GM06990 (cell line): ENCODE measurements around the gene RBM20.

Experiments used
- DNase-seq: peaks from one replicate; pipeline ENCODE4 v3.0.0-alpha.2; 2011; ENCODE audit not compliant: insufficient read length; ENCODE audit errors: extremely low read depth
- H3K27me3 ChIP-seq: replicated peaks from 2 replicates; pipeline ENCODE4 v1.6.0; 2011; ENCODE audit warnings: low read length; ENCODE audit not compliant: control insufficient read depth, insufficient read depth
- H3K36me3 ChIP-seq: 2 replicates; pipeline ENCODE4 v1.5.1; 2011; ENCODE audit warnings: low read length; ENCODE audit not compliant: control insufficient read depth, insufficient read depth
- H3K4me3 ChIP-seq: replicated peaks from 2 replicates; pipeline ENCODE4 v1.5.1; 2011; ENCODE audit warnings: low read depth, mild to moderate bottlenecking, control low read depth, low read length
- TF ChIP-seq, protein P1 (sequence below): IDR thresholded peaks from 2 replicates; pipeline ENCODE4 v1.5.1; 2011; ENCODE audit warnings: low read length, control low read depth, mild to moderate bottlenecking, inconsistent platforms; ENCODE audit not compliant: insufficient read depth, poor library complexity, severe bottlenecking

RBM20 gene

DNA sequence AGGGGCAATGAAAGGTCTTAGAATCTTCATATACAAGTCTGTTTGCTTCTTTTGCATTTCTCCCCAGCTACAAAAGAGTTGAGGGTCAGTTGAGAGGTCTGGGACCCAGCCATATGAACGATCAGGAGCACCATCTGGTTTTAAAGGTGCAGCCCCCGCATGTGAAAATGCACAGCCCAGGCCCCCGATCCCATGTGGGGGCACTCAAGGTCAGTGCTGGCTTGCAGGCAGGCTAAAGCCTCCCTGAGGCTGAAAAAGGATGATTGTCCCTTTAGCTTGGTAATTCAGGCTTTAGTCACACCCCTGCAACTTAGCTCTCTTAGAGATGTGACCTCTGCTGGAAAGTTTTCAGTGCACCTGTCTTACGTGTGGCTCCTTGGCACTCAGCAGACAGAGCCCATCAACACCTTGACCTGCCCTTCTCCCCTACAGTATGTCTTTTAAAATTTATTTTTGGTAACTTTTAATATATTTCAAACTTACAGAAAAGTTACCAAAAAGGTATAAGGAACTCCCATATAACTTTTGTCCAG is 147.5 kb downstream of the RBM20 start:
- Histone ChIP-seq H3K4me3 (no peak overlapping the region), H3K27me3 (no peaks in the 10 kb centered on the region), H3K36me3 (no peaks in the 10 kb centered on the region)
- TF ChIP-seq, protein P1, sequence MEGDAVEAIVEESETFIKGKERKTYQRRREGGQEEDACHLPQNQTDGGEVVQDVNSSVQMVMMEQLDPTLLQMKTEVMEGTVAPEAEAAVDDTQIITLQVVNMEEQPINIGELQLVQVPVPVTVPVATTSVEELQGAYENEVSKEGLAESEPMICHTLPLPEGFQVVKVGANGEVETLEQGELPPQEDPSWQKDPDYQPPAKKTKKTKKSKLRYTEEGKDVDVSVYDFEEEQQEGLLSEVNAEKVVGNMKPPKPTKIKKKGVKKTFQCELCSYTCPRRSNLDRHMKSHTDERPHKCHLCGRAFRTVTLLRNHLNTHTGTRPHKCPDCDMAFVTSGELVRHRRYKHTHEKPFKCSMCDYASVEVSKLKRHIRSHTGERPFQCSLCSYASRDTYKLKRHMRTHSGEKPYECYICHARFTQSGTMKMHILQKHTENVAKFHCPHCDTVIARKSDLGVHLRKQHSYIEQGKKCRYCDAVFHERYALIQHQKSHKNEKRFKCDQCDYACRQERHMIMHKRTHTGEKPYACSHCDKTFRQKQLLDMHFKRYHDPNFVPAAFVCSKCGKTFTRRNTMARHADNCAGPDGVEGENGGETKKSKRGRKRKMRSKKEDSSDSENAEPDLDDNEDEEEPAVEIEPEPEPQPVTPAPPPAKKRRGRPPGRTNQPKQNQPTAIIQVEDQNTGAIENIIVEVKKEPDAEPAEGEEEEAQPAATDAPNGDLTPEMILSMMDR = no peak
- DNase-seq = no peak

DNA sequence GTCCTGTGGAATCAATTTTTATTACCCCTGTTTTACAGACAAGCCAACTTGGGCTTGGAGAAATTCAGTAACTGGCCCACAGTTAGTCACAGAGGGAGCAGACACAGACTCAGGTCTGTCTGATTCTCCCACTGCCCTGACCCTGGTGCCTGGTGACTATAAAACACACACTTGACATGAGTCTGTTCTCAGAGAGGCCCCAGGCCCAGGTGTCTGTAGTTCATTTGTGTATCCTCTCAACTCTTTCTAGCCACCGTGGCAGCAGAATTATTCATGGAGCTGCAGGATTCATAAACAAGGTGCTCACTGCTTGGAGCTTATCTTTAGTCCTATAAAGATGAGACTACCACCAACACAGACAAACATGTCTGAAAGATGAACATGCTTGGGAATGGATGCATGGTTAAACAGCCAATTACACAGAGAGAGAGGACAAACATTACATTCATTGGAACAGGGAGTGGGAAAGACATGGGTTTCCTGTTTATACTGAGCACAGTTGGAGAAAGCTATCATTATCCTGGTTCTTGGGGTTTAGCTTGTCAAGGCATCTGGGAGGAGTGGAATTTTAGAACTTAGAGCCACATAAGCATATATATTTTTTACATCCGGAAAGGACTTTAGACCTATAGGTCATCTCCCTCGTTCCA is 148.5 kb downstream of the RBM20 start:
- Histone ChIP-seq H3K27me3 (no peaks in the 10 kb centered on the region), H3K4me3 (no peak overlapping the region), H3K36me3 (no peaks in the 10 kb centered on the region)
- TF ChIP-seq, protein P1 = no peak
- no peak for DNase-seq

DNA sequence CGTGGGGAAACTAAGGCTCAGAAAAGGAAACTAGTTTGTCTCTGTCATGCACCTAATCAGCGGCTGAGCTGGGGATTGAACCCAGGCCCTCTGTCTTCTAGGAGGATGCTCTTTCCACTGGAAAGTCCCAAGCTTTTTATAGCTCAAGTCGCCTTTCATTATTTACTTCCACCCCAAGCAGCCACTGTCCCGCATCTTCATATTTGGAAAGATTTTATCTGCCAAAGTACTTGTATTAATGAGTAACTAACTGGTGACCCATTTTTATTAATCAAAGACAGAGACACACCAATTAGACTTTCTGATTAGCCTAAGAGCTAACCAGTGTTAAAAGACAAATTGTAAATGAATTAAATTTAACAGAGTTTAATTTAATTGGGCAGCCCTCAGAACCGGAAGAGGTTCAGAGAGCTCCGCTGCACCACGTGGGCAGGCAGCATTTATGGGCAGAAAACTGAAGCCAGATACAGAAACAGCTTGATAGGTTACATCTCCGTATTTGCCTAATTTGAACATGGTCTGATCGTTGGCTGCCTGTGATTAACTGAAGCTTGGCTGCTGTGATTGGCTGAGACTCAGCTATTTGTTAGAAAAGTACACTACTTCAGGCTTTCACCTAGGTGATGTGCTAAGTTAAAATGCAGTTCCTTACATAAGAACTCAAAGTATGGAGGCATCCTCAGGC is 149.1 kb downstream of the RBM20 start:
- no peak for DNase-seq
- H3K4me3 ChIP-seq = no peak overlapping the region
- TF ChIP-seq, protein P1 = no peak
- no peaks in the 10 kb centered on the region for H3K36me3 ChIP-seq
- no peaks in the 10 kb centered on the region for H3K27me3 ChIP-seq

DNA sequence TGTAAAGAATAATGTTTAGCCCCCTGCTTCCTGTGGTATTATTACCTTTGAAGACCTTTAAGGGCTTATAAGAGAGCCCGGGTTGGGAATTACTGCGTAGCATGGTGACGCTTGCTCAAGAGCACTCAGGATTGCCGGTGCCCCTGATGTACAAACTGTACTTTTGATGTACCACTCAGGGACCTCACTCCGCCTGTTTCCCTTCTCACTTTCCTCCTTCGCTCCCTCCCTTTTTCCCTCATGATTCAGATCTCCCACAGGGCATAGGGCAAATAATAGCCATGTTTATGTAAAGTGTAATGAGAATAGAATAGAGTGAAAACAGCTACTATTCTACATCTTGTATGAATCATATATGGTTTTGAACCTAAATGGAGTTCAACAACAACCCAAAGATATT is 149.8 kb downstream of the RBM20 start:
- DNase-seq = no peak
- Histone ChIP-seq H3K4me3 (no peak overlapping the region), H3K36me3 (no peaks in the 10 kb centered on the region), H3K27me3 (no peaks in the 10 kb centered on the region)
- TF ChIP-seq, protein P1 = no peak

DNA sequence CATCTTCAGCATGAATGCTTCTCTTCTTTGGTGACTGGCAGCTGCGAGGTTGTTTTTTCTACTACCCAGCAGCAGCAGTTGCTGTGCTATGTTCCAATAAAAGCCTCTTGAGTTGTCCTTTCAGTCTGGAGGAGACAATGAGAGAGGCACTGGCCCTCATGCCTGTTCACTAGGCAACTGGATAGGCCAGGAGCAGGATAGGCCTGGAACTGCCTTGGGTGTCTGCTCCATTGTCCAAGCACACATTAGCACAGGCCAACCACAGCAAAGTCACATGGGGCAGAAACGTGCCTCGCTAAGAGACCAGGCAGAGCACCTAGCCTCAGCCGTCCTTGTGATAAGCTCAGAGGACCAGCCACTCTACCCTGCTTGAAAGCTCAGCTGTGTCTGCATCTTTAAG is 150.7 kb downstream of the RBM20 start:
- Histone ChIP-seq H3K36me3 (no peaks in the 10 kb centered on the region), H3K4me3 (no peak overlapping the region), H3K27me3 (no peaks in the 10 kb centered on the region)
- DNase-seq = no peak
- TF ChIP-seq, protein P1 = no peak
